K562 (cell line): ENCODE measurements around the gene RACK1. TPM values are rescaled to one million over a fixed set of nuclear protein-coding genes. Genes with fewer than 3 reads are reported as not detected.
A peak's percentile ranks its signal among the peaks of the same experiment; 100 is the strongest.

Experiments
- DDX20 ChIP-seq: fragments of 450-650 bp; IDR thresholded peaks from 2 replicates; pipeline ENCODE4 v1.6.1; 2016; ENCODE audit warnings: missing genetic modification characterization, low read depth, mild to moderate bottlenecking, missing compliant biosample characterization, moderate library complexity
- FOXJ3 ChIP-seq: sonication (generic); formaldehyde crosslinking; IDR thresholded peaks from 2 replicates; pipeline ENCODE4 v1.4.0; 2020; ENCODE audit warnings: mild to moderate bottlenecking, missing genetic modification reagents
- MTA1 ChIP-seq: fragments of 450-650 bp; IDR thresholded peaks from 2 replicates; pipeline ENCODE4 v1.6.1; 2017; ENCODE audit warnings: borderline replicate concordance
- PHF20 ChIP-seq: fragments of 450-650 bp; IDR thresholded peaks from 2 replicates; pipeline ENCODE4 v1.6.1; 2018; ENCODE audit not compliant: partially characterized antibody
- RNF2 ChIP-seq: sonication (generic); IDR thresholded peaks from 2 replicates; pipeline ENCODE4 v1.6.1; 2016
- SMARCA4 ChIP-seq: fragments of 450-650 bp; IDR thresholded peaks from 2 replicates; pipeline ENCODE4 v1.6.1; 2016
- SP2 ChIP-seq: IDR thresholded peaks from 2 replicates; pipeline ENCODE4 v1.6.1; 2011; ENCODE audit warnings: mild to moderate bottlenecking, low read depth, low read length, moderate library complexity; ENCODE audit not compliant: poor library complexity, severe bottlenecking; ENCODE audit errors: extremely low read depth
- STAT5A ChIP-seq: IDR thresholded peaks from 2 replicates; pipeline ENCODE4 v1.6.1; 2012; ENCODE audit warnings: low read length, inconsistent platforms, borderline replicate concordance
- ZBTB17 ChIP-seq: fragments of 450-650 bp; formaldehyde crosslinking; IDR thresholded peaks from 2 replicates; pipeline ENCODE4 v1.4.0; 2020; ENCODE audit warnings: mild to moderate bottlenecking
- ZNF133 ChIP-seq: fragments of 250-450 bp; sonication (Bioruptor Pico); IDR thresholded peaks from 2 replicates; pipeline ENCODE4 v1.4.0; 2020; ENCODE audit warnings: mild to moderate bottlenecking
- ZNF3 ChIP-seq: fragments of 250-450 bp; sonication (Bioruptor Pico); IDR thresholded peaks from 2 replicates; pipeline ENCODE4 v1.5.0; 2021; ENCODE audit warnings: mild to moderate bottlenecking, moderate library complexity
- polyA plus RNA-seq, 8 experiments: library from polyadenylated mRNA; depleted of rRNA in 4 of 8; stranded (reverse) in 5 of 8; unstranded in 3 of 8; fragments of >200 nt; fragmentation: Nextera tagmentation in 2 of 8; fragmentation: Illumina TruSeq in 1 of 8; extraction: Ambion mirVana in 2 of 8; extraction: Trizol in 1 of 8; gene quantifications; 2 replicates each; pipeline versions ENCODE4 v1.2.1 to v1.2.3, GENCODE V29; 2011 to 2014; ENCODE audit warnings: inconsistent platforms in 1 of 8, missing spikeins in 1 of 8
- total RNA-seq, 7 experiments: library from RNA; depleted of rRNA in 6 of 7; stranded (reverse); fragments of >200 nt in 6 of 7; fragmentation: Illumina TruSeq in 2 of 7; extraction: Trizol in 2 of 7; gene quantifications; 2 replicates each; pipeline versions ENCODE4 v1.2.1 to v1.2.3, GENCODE V29; 2011 to 2021; ENCODE audit warnings: low replicate concordance in 1 of 7
- TF ChIP-seq, protein P1 (sequence below): fragments of 250-450 bp; sonication (Bioruptor Pico); IDR thresholded peaks from 2 replicates; pipeline ENCODE4 v1.8.0; 2021; ENCODE audit warnings: moderate library complexity, mild to moderate bottlenecking, inconsistent platforms
- TF ChIP-seq, protein P2 (sequence below), 2 experiments: fragments of 450-650 bp; formaldehyde crosslinking in 1 of 2; IDR thresholded peaks; 2 replicates each; pipeline versions ENCODE4 v1.4.0 to v1.6.1; 2014 to 2020; ENCODE audit warnings: mild to moderate bottlenecking in 2 of 2, borderline replicate concordance in 1 of 2, low read depth in 1 of 2
- TF ChIP-seq, protein P3 (sequence below): fragments of 250-450 bp; sonication (Bioruptor Pico); IDR thresholded peaks from 2 replicates; pipeline ENCODE4 v1.5.0; 2021
- TF ChIP-seq, protein P4 (sequence below): sonication (generic); formaldehyde crosslinking; IDR thresholded peaks from 2 replicates; pipeline ENCODE4 v1.8.0; 2022; ENCODE audit warnings: missing genetic modification reagents, mild to moderate bottlenecking, borderline replicate concordance

The RACK1 gene
- total and polyA plus RNA-seq, 9 of the 15 experiments (the other 6 are each of a cell fraction or from before 2014, with no cell fraction given): 2,303 to 5,311 (median 3,833) TPM

DNA sequence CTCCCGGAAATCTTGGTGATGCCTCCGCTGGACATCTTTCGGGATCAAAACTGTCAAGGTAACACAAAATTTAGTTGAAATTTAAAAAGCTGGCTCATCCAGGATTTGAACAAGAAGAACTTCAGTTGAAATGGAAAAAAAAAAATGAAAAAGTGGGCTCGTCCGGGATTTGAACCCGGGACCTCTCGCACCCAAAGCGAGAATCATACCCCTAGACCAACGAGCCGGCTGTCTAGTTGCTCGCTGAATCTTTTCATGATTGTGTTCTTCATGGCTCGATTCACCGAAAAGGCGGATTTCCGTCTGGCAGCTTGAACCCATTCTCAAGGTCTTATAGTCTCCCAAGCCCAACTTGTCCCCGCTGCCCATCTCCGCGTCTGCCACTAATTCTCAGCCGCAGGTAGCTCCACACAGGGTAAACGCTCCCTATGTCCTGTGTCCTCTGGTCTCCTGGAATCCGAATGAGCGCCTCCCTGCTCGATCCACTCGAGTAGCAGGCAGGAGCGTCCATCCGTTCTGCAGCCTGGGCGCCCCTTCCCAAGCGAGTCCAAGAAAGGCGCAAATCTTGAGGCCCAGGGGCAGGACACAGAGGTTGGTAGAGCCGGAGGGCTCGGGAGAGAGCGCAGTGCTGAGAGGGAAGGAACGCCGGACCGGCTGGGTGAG lies 54.9 kb downstream of the RACK1 start (continued):
- TF ChIP-seq SP2 (no peak), RNF2 (peak; percentile 30; the same call in 1 of the 2 replicates), ZNF133 (CRISPR knock-in tag) (no peak), ZNF3 (CRISPR knock-in tag) (no peak), DDX20 (no peak), FOXJ3 (CRISPR knock-in tag) (no peak), PHF20 (no peak), STAT5A (no peak), ZBTB17 (CRISPR knock-in tag) (0 out of 2 replicates have a peak, but pooled peaks have one; percentile 45), MTA1 (no peak), SMARCA4 (no peak)
- TF ChIP-seq, protein P1, sequence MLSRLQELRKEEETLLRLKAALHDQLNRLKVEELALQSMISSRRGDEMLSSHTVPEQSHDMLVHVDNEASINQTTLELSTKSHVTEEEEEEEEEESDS (CRISPR knock-in tag): no peak
- TF ChIP-seq, protein P2, sequence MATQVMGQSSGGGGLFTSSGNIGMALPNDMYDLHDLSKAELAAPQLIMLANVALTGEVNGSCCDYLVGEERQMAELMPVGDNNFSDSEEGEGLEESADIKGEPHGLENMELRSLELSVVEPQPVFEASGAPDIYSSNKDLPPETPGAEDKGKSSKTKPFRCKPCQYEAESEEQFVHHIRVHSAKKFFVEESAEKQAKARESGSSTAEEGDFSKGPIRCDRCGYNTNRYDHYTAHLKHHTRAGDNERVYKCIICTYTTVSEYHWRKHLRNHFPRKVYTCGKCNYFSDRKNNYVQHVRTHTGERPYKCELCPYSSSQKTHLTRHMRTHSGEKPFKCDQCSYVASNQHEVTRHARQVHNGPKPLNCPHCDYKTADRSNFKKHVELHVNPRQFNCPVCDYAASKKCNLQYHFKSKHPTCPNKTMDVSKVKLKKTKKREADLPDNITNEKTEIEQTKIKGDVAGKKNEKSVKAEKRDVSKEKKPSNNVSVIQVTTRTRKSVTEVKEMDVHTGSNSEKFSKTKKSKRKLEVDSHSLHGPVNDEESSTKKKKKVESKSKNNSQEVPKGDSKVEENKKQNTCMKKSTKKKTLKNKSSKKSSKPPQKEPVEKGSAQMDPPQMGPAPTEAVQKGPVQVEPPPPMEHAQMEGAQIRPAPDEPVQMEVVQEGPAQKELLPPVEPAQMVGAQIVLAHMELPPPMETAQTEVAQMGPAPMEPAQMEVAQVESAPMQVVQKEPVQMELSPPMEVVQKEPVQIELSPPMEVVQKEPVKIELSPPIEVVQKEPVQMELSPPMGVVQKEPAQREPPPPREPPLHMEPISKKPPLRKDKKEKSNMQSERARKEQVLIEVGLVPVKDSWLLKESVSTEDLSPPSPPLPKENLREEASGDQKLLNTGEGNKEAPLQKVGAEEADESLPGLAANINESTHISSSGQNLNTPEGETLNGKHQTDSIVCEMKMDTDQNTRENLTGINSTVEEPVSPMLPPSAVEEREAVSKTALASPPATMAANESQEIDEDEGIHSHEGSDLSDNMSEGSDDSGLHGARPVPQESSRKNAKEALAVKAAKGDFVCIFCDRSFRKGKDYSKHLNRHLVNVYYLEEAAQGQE (IDR thresholded peaks at IDR 0.05; ENCODE audit: borderline replicate concordance): no peak
- TF ChIP-seq, protein P2 (CRISPR knock-in tag; IDR thresholded peaks at IDR 0.05; ENCODE audit: low read depth): no peak
- TF ChIP-seq, protein P3, sequence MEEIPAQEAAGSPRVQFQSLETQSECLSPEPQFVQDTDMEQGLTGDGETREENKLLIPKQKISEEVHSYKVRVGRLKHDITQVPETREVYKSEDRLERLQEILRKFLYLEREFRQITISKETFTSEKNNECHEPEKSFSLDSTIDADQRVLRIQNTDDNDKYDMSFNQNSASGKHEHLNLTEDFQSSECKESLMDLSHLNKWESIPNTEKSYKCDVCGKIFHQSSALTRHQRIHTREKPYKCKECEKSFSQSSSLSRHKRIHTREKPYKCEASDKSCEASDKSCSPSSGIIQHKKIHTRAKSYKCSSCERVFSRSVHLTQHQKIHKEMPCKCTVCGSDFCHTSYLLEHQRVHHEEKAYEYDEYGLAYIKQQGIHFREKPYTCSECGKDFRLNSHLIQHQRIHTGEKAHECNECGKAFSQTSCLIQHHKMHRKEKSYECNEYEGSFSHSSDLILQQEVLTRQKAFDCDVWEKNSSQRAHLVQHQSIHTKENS (CRISPR knock-in tag): no peak
- TF ChIP-seq, protein P4, sequence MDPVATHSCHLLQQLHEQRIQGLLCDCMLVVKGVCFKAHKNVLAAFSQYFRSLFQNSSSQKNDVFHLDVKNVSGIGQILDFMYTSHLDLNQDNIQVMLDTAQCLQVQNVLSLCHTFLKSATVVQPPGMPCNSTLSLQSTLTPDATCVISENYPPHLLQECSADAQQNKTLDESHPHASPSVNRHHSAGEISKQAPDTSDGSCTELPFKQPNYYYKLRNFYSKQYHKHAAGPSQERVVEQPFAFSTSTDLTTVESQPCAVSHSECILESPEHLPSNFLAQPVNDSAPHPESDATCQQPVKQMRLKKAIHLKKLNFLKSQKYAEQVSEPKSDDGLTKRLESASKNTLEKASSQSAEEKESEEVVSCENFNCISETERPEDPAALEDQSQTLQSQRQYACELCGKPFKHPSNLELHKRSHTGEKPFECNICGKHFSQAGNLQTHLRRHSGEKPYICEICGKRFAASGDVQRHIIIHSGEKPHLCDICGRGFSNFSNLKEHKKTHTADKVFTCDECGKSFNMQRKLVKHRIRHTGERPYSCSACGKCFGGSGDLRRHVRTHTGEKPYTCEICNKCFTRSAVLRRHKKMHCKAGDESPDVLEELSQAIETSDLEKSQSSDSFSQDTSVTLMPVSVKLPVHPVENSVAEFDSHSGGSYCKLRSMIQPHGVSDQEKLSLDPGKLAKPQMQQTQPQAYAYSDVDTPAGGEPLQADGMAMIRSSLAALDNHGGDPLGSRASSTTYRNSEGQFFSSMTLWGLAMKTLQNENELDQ (CRISPR knock-in tag): no peak
